ENCODE results near the gene ICE2. TPM values are rescaled to one million over a fixed set of nuclear protein-coding genes. Genes with fewer than 3 reads are reported as not detected.

The ICE2 gene
- polyA plus RNA-seq, 3 donors: 10.0 to 27.0 (median 24.8) TPM

- DNase-seq: no peak
- H3K9me3 ChIP-seq (replicated peaks in 1 of 2; ENCODE audit: control insufficient read depth in 1 of 2, insufficient read depth in 1 of 2, low read length in 2 of 2): no peaks in the 10 kb centered on the region
- peaks cover 32% of the 10 kb centered on the region for H4K20me1 ChIP-seq (ENCODE audit: insufficient read depth, low read length)
- Mint-ChIP-seq H3K27ac (peak overlapping the region; percentile 93 to 99 (median 97)), H3K4me1 (peaks cover 39% of the 10 kb centered on the region), H3K27me3 (ENCODE audit: low read depth in 3 of 3) (peaks cover 0 to 6% (median 4%) of the 10 kb centered on the region in 3 donors), H3K4me3 (peak overlapping the region; percentile 79 to 92), H3K36me3 (peaks cover 9 to 27% of the 10 kb centered on the region in 2 donors), H3K9me3 (no peaks in the 10 kb centered on the region)
- H3K27me3 ChIP-seq (ENCODE audit: control insufficient read depth in 2 of 2, insufficient read depth in 2 of 2, low read length in 2 of 2): no peaks in the 10 kb centered on the region
- 78% methylated on average over 15 of the region's 21 CpGs for WGBS (ENCODE audit: insufficient coverage)
- peak overlapping the region; percentile 97 for H3K4me2 ChIP-seq (replicated peaks; ENCODE audit: extremely low read depth, low read length, poor library complexity, severe bottlenecking)
- H3K9ac ChIP-seq (ENCODE audit: insufficient read depth, low read length, poor library complexity, severe bottlenecking): peak overlapping the region; percentile 100
- TF ChIP-seq CTCF (IDR thresholded peaks at IDR 0.05): no peak
- intact Hi-C loops (cut with micrococcal nuclease): loop anchor here (5.0 to 10.0 kb wide), 2 partner anchors 45 to 712 kb away; partner anchors contain the start of gene BNIP2 (in 1 of the 2)
- H3K4me3 ChIP-seq (replicated peaks in 1 of 3; ENCODE audit: low read depth in 2 of 3, low read length in 3 of 3): peak overlapping the region; percentile 36 to 93 (median 49)
- H3K36me3 ChIP-seq (replicated peaks in 1 of 2; ENCODE audit: control insufficient read depth in 1 of 2, insufficient read depth in 2 of 2, low read length in 2 of 2): peaks cover 0 to 11% of the 10 kb centered on the region in 2 donors
- peak overlapping the region; percentile 80 for H2AFZ ChIP-seq (ENCODE audit: insufficient read depth, low read depth, low read length, poor library complexity, severe bottlenecking)
- peaks cover 38 to 42% of the 10 kb centered on the region in 2 donors for H3K4me1 ChIP-seq (ENCODE audit: control insufficient read depth in 1 of 2, insufficient read depth in 2 of 2, low read length in 2 of 2)
- peak overlapping the region; percentile 85 to 99 for H3K27ac ChIP-seq (ENCODE audit: low read depth in 1 of 2, low read length in 2 of 2)
- peaks cover 34% of the 10 kb centered on the region for H3K79me2 ChIP-seq (ENCODE audit: insufficient read depth, low read length)
Measured at GRCh38 chr15:60399246-60399915, 79.6 kb downstream of the ICE2 start.

- Histone ChIP-seq H3K9ac (ENCODE audit: insufficient read depth, low read length, poor library complexity, severe bottlenecking) (peak within 1 kb of the TSS; percentile 100), H3K4me2 (replicated peaks; ENCODE audit: extremely low read depth, low read length, poor library complexity, severe bottlenecking) (peak within 1 kb of the TSS; percentile 97), H3K36me3 (replicated peaks in 1 of 2; ENCODE audit: control insufficient read depth in 1 of 2, insufficient read depth in 2 of 2, low read length in 2 of 2) (peaks cover 0 to 15% of the 10 kb centered on the region in 2 donors), H3K9me3 (replicated peaks in 1 of 2; ENCODE audit: control insufficient read depth in 1 of 2, insufficient read depth in 1 of 2, low read length in 2 of 2) (no peaks in the 10 kb centered on the region), H3K27me3 (ENCODE audit: control insufficient read depth in 2 of 2, insufficient read depth in 2 of 2, low read length in 2 of 2) (no peaks in the 10 kb centered on the region), H3K4me1 (ENCODE audit: control insufficient read depth in 1 of 2, insufficient read depth in 2 of 2, low read length in 2 of 2) (peaks cover 53 to 56% of the 10 kb centered on the region in 2 donors), H3K27ac (ENCODE audit: low read depth in 1 of 2, low read length in 2 of 2) (peak within 1 kb of the TSS; percentile 85 to 99), H4K20me1 (ENCODE audit: insufficient read depth, low read length) (peaks cover 47% of the 10 kb centered on the region), H3K4me3 (replicated peaks in 1 of 3; ENCODE audit: low read depth in 2 of 3, low read length in 3 of 3) (peak within 1 kb of the TSS; percentile 56 to 97 (median 93)), H2AFZ (ENCODE audit: insufficient read depth, low read depth, low read length, poor library complexity, severe bottlenecking) (peak within 1 kb of the TSS; percentile 80), H3K79me2 (ENCODE audit: insufficient read depth, low read length) (peaks cover 49% of the 10 kb centered on the region)
- no peaks in the 10 kb centered on the region for H3K9me3 Mint-ChIP-seq
- intact Hi-C loops (cut with micrococcal nuclease): loop anchor here (5.0 to 10.0 kb wide), 2 partner anchors 47 to 711 kb away; partner anchors contain the start of gene BNIP2 (in 1 of the 2)
- H3K4me3 Mint-ChIP-seq: peak within 1 kb of the TSS; percentile 94 to 99
- WGBS (ENCODE audit: insufficient coverage): under 1% methylated on average over 33 of the region's 53 CpGs
- DNase-seq: peak; percentile 88 to 93 (median 90)
- H3K27me3 Mint-ChIP-seq (ENCODE audit: low read depth in 3 of 3): peaks cover 0 to 6% (median 4%) of the 10 kb centered on the region in 3 donors
- H3K4me1 Mint-ChIP-seq: peaks cover 53% of the 10 kb centered on the region
- no peak for TF ChIP-seq CTCF (IDR thresholded peaks at IDR 0.05)
- peak within 1 kb of the TSS; percentile 97 to 100 (median 99) for H3K27ac Mint-ChIP-seq
- peaks cover 18 to 34% of the 10 kb centered on the region in 2 donors for H3K36me3 Mint-ChIP-seq
Measured at GRCh38 chr15:60397772-60398445, 81.0 kb downstream of the ICE2 start, which contains the start of gene ANXA2. Gene ANXA2, minus strand, starts transcription at chr15:60397986. Its CDS starts 11,911 bp downstream, at chr15:60386075.
